Coronary artery (tissue), 2 donors: ENCODE measurements around the gene NEURL3.

Source experiments
- DNase-seq: peaks from one replicate; pipeline ENCODE4 v3.0.0-alpha.2; 2017; ENCODE audit warnings: low spot score
- H3K27ac ChIP-seq, 2 donors: fragments of 200-600 bp; sonication (generic); one replicate each; pipeline ENCODE4 v1.5.1; 2016 to 2019
- H3K4me3 ChIP-seq: fragments of 200-600 bp; sonication (generic); 2 replicates; pipeline ENCODE4 v1.5.1; 2016; ENCODE audit warnings: mild to moderate bottlenecking, moderate library complexity
- TF ChIP-seq, protein P1 (sequence below): fragments of 200-600 bp; sonication (generic); IDR thresholded peaks from one replicate; pipeline ENCODE4 v1.5.1; 2019; ENCODE audit warnings: antibody characterized with exemption

Gene NEURL3

GRCh38 chr2:96546797-96547196 lies 41.6 kb upstream of the NEURL3 start:
- TF ChIP-seq, protein P1, sequence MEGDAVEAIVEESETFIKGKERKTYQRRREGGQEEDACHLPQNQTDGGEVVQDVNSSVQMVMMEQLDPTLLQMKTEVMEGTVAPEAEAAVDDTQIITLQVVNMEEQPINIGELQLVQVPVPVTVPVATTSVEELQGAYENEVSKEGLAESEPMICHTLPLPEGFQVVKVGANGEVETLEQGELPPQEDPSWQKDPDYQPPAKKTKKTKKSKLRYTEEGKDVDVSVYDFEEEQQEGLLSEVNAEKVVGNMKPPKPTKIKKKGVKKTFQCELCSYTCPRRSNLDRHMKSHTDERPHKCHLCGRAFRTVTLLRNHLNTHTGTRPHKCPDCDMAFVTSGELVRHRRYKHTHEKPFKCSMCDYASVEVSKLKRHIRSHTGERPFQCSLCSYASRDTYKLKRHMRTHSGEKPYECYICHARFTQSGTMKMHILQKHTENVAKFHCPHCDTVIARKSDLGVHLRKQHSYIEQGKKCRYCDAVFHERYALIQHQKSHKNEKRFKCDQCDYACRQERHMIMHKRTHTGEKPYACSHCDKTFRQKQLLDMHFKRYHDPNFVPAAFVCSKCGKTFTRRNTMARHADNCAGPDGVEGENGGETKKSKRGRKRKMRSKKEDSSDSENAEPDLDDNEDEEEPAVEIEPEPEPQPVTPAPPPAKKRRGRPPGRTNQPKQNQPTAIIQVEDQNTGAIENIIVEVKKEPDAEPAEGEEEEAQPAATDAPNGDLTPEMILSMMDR: no peak
- no peak for DNase-seq
- H3K4me3 ChIP-seq: no peak overlapping the region
- peak overlapping the region; percentile 3 to 52 for H3K27ac ChIP-seq

DNA sequence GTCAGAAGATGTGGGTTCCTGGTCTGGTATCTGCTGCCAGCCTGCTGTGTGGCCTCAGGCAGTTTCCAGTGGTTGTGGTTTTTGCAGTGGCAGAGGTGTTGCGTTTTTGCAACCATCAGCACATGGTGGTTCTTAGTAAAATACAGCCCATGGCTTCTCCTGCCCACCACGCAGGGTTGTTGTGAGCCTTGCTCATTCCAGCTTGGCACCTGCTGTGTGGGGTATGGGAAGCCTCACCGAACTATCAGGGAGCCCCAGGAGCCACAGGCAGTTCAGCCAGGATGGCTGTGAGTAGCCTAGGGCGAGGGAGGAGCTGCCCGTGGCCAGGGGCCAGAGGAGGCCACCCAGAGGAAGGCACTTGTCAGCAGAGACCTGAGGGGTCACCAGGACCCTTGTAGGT lies 41.2 kb upstream of the NEURL3 start:
- peak; percentile 64 for DNase-seq
- TF ChIP-seq, protein P1: no peak
- Histone ChIP-seq H3K4me3 (no peak overlapping the region), H3K27ac (peak overlapping the region; percentile 3 to 52)

DNA sequence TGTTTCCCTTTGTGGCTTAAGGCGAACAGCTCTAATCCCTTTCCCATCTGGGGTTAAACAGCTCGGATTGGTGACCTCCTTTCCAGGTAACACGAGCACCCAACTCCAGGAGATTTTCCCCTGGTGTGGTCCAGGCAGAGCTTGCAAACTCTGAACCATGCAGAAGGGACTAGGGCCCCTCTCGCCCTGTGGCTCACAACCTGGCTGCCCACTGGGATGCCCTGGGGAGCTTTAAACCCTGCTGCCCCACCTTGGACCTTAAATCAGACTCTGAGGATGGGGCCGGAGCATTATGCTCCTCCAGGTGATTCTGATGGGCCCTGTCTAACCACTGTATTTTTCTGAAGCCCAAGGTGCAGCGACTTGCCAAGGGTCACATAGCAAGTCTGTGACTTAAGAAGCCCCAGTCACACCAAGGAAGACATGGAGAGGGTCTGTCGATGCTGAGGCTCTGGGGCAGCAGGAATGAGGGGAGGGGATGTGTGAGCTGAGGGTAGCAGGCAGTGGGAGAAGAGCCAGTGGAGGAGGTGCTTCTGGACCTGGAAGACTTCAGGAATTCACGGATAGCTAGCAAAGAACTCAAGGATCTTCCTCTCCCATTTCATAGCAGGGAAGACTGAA lies 37.3 kb upstream of the NEURL3 start:
- no peak overlapping the region for H3K4me3 ChIP-seq
- TF ChIP-seq, protein P1: no peak
- DNase-seq: no peak
- H3K27ac ChIP-seq: peak overlapping the region in 1 of 2 donors; percentile 21

GRCh38 chr2:96541398-96542152 lies 36.4 kb upstream of the NEURL3 start:
- TF ChIP-seq, protein P1: no peak

GRCh38 chr2:96540136-96540535 lies 35.0 kb upstream of the NEURL3 start:
- peak overlapping the region; percentile 92 for H3K4me3 ChIP-seq
- peak overlapping the region; percentile 98 to 99 for H3K27ac ChIP-seq
- TF ChIP-seq, protein P1: no peak

More at GRCh38 chr2:96541398-96542152, 36.4 kb upstream of the NEURL3 start:
- peak; percentile 53 for DNase-seq
- peak overlapping the region in 1 of 2 donors; percentile 42 for H3K27ac ChIP-seq
- H3K4me3 ChIP-seq: no peak overlapping the region

DNA sequence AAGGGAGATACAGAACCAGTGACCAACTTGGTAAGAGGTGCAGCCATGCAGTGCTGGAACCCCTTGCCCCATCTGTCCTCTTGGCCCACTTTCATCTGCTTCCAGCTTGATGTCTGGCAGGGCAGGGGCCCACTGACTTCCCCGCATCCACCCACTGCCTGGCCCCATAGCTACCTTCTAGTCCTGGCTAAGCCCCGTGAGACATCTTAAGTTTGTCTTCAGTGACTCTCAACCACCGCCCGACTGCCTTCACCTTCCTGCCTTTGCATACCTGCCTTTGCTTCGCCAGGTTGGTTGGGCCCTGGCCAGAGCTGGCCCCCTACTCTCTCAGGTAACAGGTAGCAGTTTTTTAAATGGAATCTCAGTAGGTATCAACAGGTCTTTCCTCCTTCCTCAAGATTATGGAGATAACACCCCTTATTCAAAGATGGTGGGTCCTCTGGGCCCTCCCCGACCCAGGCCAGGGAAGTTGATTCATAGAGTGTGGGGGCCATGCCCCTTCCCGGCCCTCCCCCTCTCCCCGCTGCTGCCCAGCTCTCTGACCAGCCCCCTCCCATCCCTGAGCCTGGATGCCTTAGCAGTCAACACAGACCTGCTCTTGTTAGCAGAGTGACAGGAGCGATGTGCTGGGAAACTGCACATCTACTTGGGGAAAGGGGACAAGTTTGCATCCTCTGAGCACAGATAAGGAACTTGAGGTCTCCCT lies 34.2 kb upstream of the NEURL3 start:
- DNase-seq: no peak
- H3K27ac ChIP-seq: peak overlapping the region; percentile 98 to 99
- H3K4me3 ChIP-seq: peak overlapping the region; percentile 92
- TF ChIP-seq, protein P1: no peak

More at GRCh38 chr2:96540136-96540535, 35.0 kb upstream of the NEURL3 start:
- DNase-seq: no peak
